VCaP (cell line): ENCODE data around the gene CORO7.

Experiments used
- H3K27ac ChIP-seq: fragments of 450-650 bp; 2 replicates; pipeline ENCODE4 v1.5.1; 2017
- TF ChIP-seq, protein P1 (sequence below): fragments of 450-650 bp; conservative IDR thresholded peaks from 2 replicates; pipeline ENCODE4 v1.5.1; 2017; ENCODE audit warnings: mild to moderate bottlenecking, moderate library complexity

The CORO7 gene

DNA sequence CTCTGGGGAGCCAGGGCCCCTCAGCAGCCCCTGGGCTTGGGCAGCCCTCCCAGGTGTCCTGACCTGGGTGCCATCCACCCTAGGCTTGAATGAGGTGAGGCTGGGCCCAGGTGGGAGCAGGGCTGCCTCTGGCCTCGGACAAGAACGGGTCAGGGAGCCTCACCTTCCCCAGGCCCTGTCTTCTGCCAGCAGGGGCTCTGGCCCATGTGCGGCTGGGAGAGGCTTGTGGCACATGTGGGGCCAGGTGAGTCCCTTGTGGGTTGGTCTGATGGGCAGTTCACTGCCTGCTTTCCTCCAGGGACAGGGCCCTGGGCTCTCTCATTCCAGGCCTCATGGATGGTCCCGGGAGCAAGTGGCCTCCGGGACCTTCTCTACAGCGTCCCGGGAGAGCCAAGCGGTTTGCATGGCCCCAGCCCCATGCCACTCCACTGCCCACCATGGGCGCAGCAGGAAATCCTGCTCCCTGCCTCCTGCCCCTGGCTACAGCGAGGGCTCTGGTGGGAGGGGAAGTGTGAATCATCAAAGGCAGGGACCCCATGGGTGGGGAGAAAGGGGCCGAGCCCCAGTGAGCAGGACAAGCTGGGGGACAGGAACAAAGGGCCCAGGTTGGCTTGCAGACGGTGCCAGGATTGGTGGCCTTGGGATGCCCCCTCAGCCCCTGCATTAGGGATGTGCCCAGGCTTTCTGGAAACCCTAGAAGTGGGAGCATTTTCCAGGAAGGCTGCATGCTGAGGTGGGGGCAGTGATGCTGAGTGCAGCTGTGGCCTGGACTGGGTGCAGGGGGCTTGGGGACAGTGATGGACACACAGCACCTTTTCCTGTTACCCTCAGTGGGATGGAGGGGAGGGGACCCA is 32.6 kb downstream of the CORO7 start:
- no peak overlapping the region for H3K27ac ChIP-seq
- TF ChIP-seq, protein P1, sequence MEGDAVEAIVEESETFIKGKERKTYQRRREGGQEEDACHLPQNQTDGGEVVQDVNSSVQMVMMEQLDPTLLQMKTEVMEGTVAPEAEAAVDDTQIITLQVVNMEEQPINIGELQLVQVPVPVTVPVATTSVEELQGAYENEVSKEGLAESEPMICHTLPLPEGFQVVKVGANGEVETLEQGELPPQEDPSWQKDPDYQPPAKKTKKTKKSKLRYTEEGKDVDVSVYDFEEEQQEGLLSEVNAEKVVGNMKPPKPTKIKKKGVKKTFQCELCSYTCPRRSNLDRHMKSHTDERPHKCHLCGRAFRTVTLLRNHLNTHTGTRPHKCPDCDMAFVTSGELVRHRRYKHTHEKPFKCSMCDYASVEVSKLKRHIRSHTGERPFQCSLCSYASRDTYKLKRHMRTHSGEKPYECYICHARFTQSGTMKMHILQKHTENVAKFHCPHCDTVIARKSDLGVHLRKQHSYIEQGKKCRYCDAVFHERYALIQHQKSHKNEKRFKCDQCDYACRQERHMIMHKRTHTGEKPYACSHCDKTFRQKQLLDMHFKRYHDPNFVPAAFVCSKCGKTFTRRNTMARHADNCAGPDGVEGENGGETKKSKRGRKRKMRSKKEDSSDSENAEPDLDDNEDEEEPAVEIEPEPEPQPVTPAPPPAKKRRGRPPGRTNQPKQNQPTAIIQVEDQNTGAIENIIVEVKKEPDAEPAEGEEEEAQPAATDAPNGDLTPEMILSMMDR = no peak

DNA sequence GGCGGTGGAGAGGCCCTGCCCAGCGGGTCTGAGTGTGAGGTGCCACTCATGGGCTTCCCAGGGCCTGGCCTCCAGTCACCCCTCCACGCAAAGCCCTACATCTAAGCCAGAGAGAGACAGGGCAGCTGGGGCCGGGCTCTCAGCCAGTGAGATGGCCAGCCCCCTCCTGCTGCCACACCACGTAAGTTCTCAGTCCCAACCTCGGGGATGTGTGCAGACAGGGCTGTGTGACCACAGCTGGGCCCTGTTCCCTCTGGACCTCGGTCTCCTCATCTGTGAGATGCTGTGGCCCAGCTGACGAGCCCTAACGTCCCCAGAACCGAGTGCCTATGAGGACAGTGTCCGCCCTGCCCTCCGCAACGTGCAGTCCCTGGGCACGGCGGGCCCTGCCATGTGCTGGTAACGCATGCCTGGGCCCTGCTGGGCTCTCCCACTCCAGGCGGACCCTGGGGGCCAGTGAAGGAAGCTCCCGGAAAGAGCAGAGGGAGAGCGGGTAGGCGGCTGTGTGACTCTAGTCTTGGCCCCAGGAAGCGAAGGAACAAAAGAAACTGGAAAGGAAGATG is 33.5 kb downstream of the CORO7 start:
- H3K27ac ChIP-seq = no peak overlapping the region
- TF ChIP-seq, protein P1 = no peak

DNA sequence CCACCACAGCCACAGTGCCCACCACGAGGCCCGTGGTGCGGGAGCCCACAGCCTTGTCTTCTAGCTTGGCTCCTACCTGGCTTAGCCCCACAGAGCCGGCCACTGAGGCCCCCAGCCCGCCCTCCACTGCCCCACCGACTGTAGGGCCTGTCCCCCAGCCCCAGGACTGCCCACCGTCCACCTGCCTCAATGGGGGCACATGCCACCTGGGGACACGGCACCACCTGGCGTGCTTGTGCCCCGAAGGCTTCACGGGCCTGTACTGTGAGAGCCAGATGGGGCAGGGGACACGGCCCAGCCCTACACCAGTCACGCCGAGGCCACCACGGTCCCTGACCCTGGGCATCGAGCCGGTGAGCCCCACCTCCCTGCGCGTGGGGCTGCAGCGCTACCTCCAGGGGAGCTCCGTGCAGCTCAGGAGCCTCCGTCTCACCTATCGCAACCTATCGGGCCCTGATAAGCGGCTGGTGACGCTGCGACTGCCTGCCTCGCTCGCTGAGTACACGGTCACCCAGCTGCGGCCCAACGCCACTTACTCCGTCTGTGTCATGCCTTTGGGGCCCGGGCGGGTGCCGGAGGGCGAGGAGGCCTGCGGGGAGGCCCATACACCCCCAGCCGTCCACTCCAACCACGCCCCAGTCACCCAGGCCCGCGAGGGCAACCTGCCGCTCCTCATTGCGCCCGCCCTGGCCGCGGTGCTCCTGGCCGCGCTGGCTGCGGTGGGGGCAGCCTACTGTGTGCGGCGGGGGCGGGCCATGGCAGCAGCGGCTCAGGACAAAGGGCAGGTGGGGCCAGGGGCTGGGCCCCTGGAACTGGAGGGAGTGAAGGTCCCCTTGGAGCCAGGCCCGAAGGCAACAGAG is 34.2 kb downstream of the CORO7 start:
- TF ChIP-seq, protein P1 = no peak

DNA sequence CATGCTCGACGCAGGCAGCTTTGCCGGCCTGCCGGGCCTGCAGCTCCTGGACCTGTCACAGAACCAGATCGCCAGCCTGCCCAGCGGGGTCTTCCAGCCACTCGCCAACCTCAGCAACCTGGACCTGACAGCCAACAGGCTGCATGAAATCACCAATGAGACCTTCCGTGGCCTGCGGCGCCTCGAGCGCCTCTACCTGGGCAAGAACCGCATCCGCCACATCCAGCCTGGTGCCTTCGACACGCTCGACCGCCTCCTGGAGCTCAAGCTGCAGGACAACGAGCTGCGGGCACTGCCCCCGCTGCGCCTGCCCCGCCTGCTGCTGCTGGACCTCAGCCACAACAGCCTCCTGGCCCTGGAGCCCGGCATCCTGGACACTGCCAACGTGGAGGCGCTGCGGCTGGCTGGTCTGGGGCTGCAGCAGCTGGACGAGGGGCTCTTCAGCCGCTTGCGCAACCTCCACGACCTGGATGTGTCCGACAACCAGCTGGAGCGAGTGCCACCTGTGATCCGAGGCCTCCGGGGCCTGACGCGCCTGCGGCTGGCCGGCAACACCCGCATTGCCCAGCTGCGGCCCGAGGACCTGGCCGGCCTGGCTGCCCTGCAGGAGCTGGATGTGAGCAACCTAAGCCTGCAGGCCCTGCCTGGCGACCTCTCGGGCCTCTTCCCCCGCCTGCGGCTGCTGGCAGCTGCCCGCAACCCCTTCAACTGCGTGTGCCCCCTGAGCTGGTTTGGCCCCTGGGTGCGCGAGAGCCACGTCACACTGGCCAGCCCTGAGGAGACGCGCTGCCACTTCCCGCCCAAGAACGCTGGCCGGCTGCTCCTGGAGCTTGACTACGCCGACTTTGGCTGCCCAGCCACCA is 35.1 kb downstream of the CORO7 start:
- no peak overlapping the region for H3K27ac ChIP-seq
- TF ChIP-seq, protein P1 = no peak

More for the DNA sequence above, 34.2 kb downstream of the CORO7 start:
- no peak overlapping the region for H3K27ac ChIP-seq

DNA sequence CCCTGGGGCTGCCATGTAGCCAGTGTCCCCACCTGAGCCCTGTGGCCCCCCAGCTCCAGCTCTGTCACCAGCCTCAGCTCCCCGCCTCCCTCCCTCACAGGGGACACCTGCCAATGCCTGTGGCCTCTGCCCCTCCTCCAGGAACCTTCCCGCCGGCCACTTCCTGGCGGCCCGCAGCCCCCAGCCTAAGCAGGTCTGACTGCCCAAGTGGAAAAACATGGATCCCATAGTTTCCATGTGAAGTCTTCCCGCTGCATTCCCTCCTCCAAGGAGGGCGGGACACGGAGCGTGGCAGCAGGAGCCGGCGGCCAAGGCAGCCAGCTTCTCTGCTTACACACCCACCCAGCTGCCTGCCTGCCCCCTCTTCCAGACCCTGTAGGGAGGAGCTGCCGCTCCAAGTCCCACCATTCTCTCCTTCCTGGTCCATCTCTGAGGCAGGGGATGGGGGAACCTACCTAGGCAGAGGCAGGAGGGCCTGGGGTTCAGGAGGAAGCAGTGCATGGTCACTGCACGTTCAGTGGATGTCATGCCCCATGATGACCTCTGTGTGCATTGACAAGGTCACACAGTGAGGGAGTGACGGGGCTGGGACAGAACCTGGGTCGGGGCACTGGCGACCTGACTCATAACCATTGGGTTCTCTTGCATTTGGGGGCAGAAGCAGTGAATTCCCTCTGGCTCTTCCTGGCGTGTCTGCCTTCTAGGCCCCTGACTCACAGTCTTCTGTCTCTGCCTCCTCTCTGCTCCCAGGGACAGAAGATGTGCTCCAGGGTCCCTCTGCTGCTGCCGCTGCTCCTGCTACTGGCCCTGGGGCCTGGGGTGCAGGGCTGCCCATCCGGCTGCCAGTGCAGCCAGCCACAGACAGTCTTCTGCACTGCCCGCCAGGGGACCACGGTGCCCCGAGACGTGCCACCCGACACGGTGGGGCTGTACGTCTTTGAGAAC is 36.0 kb downstream of the CORO7 start:
- TF ChIP-seq, protein P1 = no peak
- no peak overlapping the region for H3K27ac ChIP-seq

DNA sequence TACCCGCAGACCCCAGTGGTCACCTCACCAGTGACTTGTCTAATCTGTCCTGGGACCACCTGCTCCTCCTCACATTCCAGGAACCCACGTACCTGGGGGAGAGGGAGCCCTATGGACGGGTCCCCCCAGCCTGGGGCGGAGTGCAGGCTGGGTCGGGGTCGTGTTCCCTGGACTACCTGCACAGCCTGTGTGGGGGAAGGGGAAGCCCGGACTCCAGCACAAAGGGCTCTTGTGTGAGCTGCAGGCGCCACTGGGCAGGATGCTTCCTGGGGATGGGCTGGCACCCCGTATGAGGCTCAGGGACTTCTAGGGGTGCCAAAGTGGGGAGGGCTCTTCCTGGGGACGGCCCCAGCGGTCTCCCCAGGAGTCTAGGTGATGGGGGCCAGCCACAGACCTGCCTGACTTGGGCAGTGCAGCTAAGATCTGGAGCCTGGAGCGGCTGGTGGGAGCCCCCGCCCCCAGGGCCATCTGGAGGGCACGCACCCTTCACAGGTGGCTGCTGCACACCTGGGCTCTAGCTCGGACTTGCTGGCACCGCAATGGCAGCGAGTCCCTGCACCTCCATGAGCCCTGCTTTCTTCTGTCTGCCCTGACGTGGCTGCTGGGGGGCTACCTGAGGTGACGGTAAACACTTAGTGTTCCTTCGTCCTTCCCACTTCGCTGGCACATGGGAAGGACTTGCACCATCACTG is 37.3 kb downstream of the CORO7 start:
- TF ChIP-seq, protein P1 = no peak
- H3K27ac ChIP-seq = no peak overlapping the region
